Measurements from ENCODE around the gene TMOD1.
"Not testable (repeated sequence)": the region's sequence is repeated elsewhere in the genome, so short reads cannot be mapped to it uniquely, and the experiment has no call there.

DNA sequence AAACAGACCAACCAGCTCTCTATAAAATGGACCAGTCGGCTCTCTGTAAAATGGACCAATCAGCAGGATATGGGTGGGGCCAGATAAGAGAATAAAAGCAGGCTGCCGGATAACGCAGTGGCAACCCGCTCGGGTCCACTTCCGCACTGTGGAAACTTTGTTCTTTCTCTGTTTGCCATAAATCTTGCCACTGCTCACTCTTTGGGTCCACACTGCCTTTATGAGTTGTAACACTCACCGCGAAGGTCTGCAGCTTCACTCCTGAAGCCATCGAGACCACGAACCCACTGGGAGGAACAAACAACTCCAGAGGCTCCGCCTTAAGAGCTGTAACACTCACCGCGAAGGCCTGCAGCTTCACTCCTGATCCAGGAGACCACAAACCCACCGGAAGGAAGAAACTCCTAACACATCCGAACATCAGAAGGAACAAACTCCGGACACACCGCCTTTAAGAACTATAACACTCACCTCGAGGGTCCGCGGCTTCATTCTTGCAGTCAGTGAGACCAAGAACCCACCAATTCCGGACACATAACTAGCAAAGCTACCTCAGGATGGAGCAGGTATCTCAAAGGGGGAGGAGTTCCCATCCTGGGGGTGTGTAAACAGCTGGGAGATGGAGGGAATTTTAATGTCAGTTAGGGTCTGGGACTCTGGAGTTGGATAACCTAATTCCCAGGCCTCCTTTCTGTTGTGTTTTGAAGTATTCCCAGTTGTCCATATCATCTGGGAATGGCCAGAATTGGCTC is 73.6 kb downstream of the TMOD1 start:
- not testable (repeated sequence) for TF ChIP-seq ZNF8 (CRISPR knock-in tag; IDR thresholded peaks at IDR 0.05); GLIS3 (CRISPR knock-in tag; IDR thresholded peaks at IDR 0.05); ISL1 (CRISPR knock-in tag; IDR thresholded peaks at IDR 0.05); ARNTL (CRISPR knock-in tag; IDR thresholded peaks at IDR 0.05; ENCODE audit: borderline replicate concordance, low read depth)
- TF ChIP-seq, protein P1, sequence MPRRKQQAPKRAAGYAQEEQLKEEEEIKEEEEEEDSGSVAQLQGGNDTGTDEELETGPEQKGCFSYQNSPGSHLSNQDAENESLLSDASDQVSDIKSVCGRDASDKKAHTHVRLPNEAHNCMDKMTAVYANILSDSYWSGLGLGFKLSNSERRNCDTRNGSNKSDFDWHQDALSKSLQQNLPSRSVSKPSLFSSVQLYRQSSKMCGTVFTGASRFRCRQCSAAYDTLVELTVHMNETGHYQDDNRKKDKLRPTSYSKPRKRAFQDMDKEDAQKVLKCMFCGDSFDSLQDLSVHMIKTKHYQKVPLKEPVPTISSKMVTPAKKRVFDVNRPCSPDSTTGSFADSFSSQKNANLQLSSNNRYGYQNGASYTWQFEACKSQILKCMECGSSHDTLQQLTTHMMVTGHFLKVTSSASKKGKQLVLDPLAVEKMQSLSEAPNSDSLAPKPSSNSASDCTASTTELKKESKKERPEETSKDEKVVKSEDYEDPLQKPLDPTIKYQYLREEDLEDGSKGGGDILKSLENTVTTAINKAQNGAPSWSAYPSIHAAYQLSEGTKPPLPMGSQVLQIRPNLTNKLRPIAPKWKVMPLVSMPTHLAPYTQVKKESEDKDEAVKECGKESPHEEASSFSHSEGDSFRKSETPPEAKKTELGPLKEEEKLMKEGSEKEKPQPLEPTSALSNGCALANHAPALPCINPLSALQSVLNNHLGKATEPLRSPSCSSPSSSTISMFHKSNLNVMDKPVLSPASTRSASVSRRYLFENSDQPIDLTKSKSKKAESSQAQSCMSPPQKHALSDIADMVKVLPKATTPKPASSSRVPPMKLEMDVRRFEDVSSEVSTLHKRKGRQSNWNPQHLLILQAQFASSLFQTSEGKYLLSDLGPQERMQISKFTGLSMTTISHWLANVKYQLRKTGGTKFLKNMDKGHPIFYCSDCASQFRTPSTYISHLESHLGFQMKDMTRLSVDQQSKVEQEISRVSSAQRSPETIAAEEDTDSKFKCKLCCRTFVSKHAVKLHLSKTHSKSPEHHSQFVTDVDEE (CRISPR knock-in tag; IDR thresholded peaks at IDR 0.05) = not testable (repeated sequence)

All from SK-N-SH treated with all-trans-retinoic acid at 6 μM for 48 hours (cell line).